ENCODE data around the gene FIZ1. TPM values are rescaled to one million over a fixed set of nuclear protein-coding genes. Genes with fewer than 3 reads are reported as not detected.

The FIZ1 gene
- total RNA-seq, 4 donors from 2014 or later, result 9.0 to 18.5 (median 14.0) TPM

- Histone ChIP-seq H3K4me3 (replicated peaks in 1 of 3) (no peak overlapping the region), H3K9me3 (no peaks in the 10 kb centered on the region), H3K27me3 (no peaks in the 10 kb centered on the region), H3K4me1 (peaks cover 12 to 14% of the 10 kb centered on the region in 2 donors), H3K27ac (no peak overlapping the region), H3K36me3 (peaks cover 0 to 3% of the 10 kb centered on the region in 2 donors)
- TF ChIP-seq, protein P1, sequence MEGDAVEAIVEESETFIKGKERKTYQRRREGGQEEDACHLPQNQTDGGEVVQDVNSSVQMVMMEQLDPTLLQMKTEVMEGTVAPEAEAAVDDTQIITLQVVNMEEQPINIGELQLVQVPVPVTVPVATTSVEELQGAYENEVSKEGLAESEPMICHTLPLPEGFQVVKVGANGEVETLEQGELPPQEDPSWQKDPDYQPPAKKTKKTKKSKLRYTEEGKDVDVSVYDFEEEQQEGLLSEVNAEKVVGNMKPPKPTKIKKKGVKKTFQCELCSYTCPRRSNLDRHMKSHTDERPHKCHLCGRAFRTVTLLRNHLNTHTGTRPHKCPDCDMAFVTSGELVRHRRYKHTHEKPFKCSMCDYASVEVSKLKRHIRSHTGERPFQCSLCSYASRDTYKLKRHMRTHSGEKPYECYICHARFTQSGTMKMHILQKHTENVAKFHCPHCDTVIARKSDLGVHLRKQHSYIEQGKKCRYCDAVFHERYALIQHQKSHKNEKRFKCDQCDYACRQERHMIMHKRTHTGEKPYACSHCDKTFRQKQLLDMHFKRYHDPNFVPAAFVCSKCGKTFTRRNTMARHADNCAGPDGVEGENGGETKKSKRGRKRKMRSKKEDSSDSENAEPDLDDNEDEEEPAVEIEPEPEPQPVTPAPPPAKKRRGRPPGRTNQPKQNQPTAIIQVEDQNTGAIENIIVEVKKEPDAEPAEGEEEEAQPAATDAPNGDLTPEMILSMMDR (IDR thresholded peaks at IDR 0.05), result no peak
- no peak for TF ChIP-seq POLR2A (IDR thresholded peaks at IDR 0.05)
- no peak for DNase-seq
- WGBS, 2 donors, result 90 to 98% methylated on average over 5 of the region's 5 CpGs
- intact Hi-C loops (cut with DNase I), result loop anchor here (5.0 kb wide), 1 partner anchor 92 kb away; no protein-coding TSS in a partner anchor
These were observed 10.0 kb upstream of the FIZ1 start for GRCh38 chr19:55609326-55609725.

DNA sequence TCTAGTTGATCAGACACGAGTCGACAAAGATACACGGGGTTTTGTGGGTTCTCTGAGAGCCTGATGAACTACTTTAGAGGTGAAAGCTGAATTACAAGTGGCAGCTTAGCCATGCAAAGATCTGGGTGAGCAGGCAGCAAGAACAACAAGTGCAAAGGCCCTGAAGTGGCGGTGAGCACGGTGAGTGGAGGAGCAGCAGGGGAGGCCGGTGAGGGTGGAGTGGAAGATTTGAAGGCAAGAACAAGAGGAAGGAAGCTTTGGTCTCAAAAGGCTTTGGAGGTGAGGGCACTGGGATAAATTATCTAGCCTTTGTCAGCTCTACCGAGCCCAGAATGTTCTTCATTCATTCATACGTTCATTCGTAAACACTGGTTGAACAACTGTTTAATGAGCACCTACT, 7.5 kb upstream of the FIZ1 start:
- Histone ChIP-seq H3K9me3 (no peaks in the 10 kb centered on the region), H3K27me3 (no peaks in the 10 kb centered on the region), H3K4me1 (peaks cover 13 to 18% of the 10 kb centered on the region in 2 donors), H3K36me3 (no peaks in the 10 kb centered on the region), H3K27ac (no peak overlapping the region), H3K4me3 (replicated peaks in 1 of 3) (peak overlapping the region in 1 of 3 donors; percentile 95)
- intact Hi-C loops (cut with DNase I), result loop anchor here (5.0 kb wide), 1 partner anchor 90 kb away; no protein-coding TSS in a partner anchor
- TF ChIP-seq, protein P1 (IDR thresholded peaks at IDR 0.05), result no peak
- TF ChIP-seq POLR2A (IDR thresholded peaks at IDR 0.05), result no peak
- 48 to 61% methylated on average over 9 of the region's 9 CpGs for WGBS, 2 donors
- no peak for DNase-seq

GRCh38 chr19:55606471-55606787, 7.1 kb upstream of the FIZ1 start:
- Histone ChIP-seq H3K27me3 (no peaks in the 10 kb centered on the region), H3K9me3 (no peaks in the 10 kb centered on the region), H3K27ac (peak overlapping the region in 1 of 3 donors; percentile 94), H3K4me1 (peaks cover 13 to 18% of the 10 kb centered on the region in 2 donors), H3K4me3 (replicated peaks in 1 of 3) (peak overlapping the region in 1 of 3 donors; percentile 95), H3K36me3 (no peaks in the 10 kb centered on the region)
- intact Hi-C loops (cut with DNase I), result loop anchor here (5.0 kb wide), 1 partner anchor 89 kb away; no protein-coding TSS in a partner anchor
- 16 to 19% methylated on average over 12 of the region's 12 CpGs for WGBS, 2 donors
- TF ChIP-seq, protein P1 (IDR thresholded peaks at IDR 0.05), result no peak
- TF ChIP-seq POLR2A (IDR thresholded peaks at IDR 0.05), result no peak
- DNase-seq, result no peak

DNA sequence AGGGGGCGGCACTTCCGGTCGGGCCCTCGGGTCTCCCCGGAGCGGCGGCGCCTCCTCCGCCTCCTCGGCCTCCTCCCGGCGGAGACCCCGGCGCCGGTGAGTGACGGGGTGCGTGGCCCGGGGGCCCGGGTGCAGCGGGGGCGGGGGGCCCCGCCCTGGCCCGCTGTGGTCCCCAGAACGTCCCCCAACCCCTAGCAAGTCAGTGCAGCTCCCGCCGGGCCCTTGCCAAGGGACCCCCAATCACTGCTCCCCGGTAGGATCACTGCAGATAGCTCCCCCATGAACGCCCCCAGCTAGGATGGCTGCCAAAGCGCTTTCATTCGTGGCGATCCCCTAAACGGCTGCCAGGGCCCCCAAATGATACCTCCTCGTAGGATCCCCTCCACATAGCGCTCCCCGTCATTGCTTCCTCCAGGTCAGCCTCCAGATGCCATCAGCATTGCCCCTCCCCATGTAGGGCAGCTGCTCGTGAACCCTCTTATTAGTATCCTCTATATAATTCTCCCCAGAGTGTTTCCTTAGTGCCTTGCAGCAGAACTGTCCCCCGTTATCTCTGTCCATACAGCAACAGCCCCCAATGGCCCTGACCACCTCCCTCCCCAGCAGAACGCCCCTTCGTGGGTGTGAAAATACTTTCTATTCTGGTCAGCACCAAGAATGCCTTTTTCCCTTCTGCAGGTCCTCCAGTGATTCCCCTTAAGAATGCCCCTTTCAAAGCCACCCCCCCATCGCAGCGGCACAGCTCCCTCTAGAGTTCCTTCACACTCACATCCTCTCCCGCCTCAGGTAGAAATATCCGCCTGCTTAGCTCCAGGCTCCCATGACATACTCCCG, 6.5 kb upstream of the FIZ1 start, which contains the start of gene ZNF865:
TSS of gene ZNF865 (plus strand) at position 11 of the 834 bp plus-strand sequence. CDS start 7,972 bp downstream, outside the sequence.
- peak; percentile 79 to 85 for DNase-seq
- TF ChIP-seq, protein P1 (IDR thresholded peaks at IDR 0.05), result peak; percentile 37 to 80 (median 64)
- TF ChIP-seq POLR2A (IDR thresholded peaks at IDR 0.05), result no peak
- intact Hi-C loops (cut with DNase I), result loop anchor here (5.0 kb wide), 1 partner anchor 89 kb away; no protein-coding TSS in a partner anchor
- Histone ChIP-seq H3K9me3 (no peaks in the 10 kb centered on the region), H3K27me3 (no peaks in the 10 kb centered on the region), H3K4me1 (peaks cover 16 to 24% of the 10 kb centered on the region in 2 donors), H3K36me3 (no peaks in the 10 kb centered on the region), H3K27ac (peak within 1 kb of the TSS; percentile 92 to 94 (median 94)), H3K4me3 (replicated peaks in 1 of 3) (peak within 1 kb of the TSS; percentile 66 to 95 (median 83))
- 1 to 2% methylated on average over 18 to 24 of the region's 44 CpGs for WGBS, 2 donors

DNA sequence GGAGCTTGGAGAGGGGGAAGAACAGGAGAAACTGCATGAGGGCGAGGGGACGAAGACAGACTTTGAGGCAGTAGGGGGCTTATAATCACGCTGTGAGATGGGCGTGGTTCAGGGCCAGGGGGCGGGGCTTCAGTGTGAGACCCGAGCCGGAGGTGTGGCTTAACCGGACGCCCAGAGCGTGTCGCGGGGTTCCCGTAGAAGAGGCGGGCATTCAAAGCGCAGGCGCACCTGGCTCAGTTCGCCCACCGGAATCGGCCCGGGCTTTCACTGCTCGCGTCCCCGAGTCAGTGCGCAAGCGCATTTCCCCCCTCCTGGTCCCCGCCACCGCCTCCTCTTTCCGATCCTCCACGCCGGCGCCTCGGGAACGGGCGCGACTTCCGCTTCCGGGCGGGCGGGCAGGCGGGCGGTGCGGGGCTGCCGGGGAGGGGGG, 5.9 kb upstream of the FIZ1 start:
- no peaks in the 10 kb centered on the region for H3K9me3 ChIP-seq
- peak; percentile 98 to 99 for DNase-seq
- no peaks in the 10 kb centered on the region for H3K36me3 ChIP-seq
- intact Hi-C loops (cut with DNase I), result loop anchor here (5.0 kb wide), 1 partner anchor 88 kb away; no protein-coding TSS in a partner anchor
- H3K27me3 ChIP-seq, result no peaks in the 10 kb centered on the region
- 1 to 2% methylated on average over 19 to 29 of the region's 43 CpGs for whole genome bisulfite sequencing, 2 donors
- H3K4me3 ChIP-seq (replicated peaks in 1 of 3), result peak overlapping the region in 2 of 3 donors; percentile 66 to 95
- peaks cover 19 to 27% of the 10 kb centered on the region in 2 donors for H3K4me1 ChIP-seq
- TF ChIP-seq, protein P1 (IDR thresholded peaks at IDR 0.05), result no peak
- peak in 1 of 2 donors; percentile 42 for TF ChIP-seq POLR2A (IDR thresholded peaks at IDR 0.05)
- H3K27ac ChIP-seq, result peak overlapping the region; percentile 92 to 94 (median 94)

Data from thyroid gland (tissue), 4 donors.